GM12878 (cell line): Measurements from ENCODE around the gene MED13L.

Source experiments
- ATF7 ChIP-seq: fragments of 450-650 bp; IDR thresholded peaks from 2 replicates; pipeline ENCODE4 v1.6.1; 2016; ENCODE audit warnings: low read depth, mild to moderate bottlenecking
- NFXL1 ChIP-seq: fragments of 450-650 bp; IDR thresholded peaks from 2 replicates; pipeline ENCODE4 v1.6.1; 2017; ENCODE audit warnings: antibody characterized with exemption, mild to moderate bottlenecking, borderline replicate concordance

GRCh38 chr12:116297224-116297834 is 19.8 kb upstream of the MED13L start:
- TF ChIP-seq NFXL1: no peak
- TF ChIP-seq ATF7: no peak
